ENCODE results near the gene CDC20.

The CDC20 gene

DNA sequence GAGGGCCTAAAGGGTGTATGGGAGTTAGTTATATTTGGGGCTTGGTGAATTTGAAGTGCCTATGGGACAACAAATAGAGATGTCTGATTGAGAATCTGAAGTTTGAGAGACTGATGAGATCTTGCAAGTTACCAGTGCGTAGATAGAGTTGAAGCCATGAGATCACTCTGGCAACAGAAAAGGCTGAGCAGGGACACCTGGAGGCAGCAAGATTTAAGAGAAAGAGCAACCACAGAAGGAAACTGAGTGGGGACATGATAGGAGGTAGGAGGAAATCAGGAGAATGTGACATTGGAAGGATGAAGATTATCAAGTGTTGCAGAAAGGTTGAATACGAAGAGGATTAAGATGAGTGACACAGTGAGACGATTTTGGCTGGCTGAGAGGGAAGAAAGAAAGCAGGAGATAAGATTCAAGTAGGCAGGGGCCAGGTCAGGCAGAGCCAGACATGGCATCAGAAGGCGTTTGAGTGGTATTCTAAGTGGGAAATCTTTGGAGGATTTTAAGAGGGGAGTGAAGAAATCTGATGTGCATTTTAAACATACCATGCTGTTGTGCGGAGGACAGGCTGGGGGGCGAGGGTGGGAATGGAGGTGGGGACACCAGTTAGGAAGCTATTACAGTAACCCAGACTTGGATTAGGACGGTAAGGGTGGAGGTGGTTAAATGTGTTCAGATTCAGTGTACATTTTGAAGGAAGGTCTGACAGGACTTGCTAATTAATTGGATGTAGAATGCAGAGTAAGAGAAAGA is 24.2 kb upstream of the CDC20 start:
- no peak for TF ChIP-seq EZH2phosphoT487 (IDR thresholded peaks at IDR 0.05; ENCODE audit: borderline replicate concordance)
- TF ChIP-seq, protein P1, sequence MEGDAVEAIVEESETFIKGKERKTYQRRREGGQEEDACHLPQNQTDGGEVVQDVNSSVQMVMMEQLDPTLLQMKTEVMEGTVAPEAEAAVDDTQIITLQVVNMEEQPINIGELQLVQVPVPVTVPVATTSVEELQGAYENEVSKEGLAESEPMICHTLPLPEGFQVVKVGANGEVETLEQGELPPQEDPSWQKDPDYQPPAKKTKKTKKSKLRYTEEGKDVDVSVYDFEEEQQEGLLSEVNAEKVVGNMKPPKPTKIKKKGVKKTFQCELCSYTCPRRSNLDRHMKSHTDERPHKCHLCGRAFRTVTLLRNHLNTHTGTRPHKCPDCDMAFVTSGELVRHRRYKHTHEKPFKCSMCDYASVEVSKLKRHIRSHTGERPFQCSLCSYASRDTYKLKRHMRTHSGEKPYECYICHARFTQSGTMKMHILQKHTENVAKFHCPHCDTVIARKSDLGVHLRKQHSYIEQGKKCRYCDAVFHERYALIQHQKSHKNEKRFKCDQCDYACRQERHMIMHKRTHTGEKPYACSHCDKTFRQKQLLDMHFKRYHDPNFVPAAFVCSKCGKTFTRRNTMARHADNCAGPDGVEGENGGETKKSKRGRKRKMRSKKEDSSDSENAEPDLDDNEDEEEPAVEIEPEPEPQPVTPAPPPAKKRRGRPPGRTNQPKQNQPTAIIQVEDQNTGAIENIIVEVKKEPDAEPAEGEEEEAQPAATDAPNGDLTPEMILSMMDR (conservative IDR thresholded peaks at IDR 0.05; ENCODE audit: low read length): no peak
- Histone ChIP-seq H3K4me3 (ENCODE audit: low read length, poor library complexity, severe bottlenecking) (no peak overlapping the region), H3K79me2 (ENCODE audit: insufficient read depth, low read length) (no peaks in the 10 kb centered on the region), H2AFZ (ENCODE audit: low read length) (no peak overlapping the region), H4K20me1 (ENCODE audit: insufficient read depth, low read length, poor library complexity, severe bottlenecking) (no peaks in the 10 kb centered on the region), H3K36me3 (ENCODE audit: insufficient read depth, low read length) (no peaks in the 10 kb centered on the region), H3K9me3 (ENCODE audit: insufficient read depth, low read depth, low read length) (no peaks in the 10 kb centered on the region), H3K4me2 (ENCODE audit: low read depth, low read length, poor library complexity, severe bottlenecking) (no peak overlapping the region), H3K9me2 (replicated peaks; ENCODE audit: low read depth, low read length) (no peaks in the 10 kb centered on the region), H3F3A (ENCODE audit: low read depth) (no peaks in the 10 kb centered on the region), H3K27me3 (ENCODE audit: insufficient read depth, low read length, poor library complexity, severe bottlenecking) (no peaks in the 10 kb centered on the region), H3K9ac (ENCODE audit: low read depth, low read length, poor library complexity, severe bottlenecking) (no peak overlapping the region), H3K4me1 (ENCODE audit: insufficient read depth, low read length, poor library complexity, severe bottlenecking) (peaks cover 28% of the 10 kb centered on the region)

DNA sequence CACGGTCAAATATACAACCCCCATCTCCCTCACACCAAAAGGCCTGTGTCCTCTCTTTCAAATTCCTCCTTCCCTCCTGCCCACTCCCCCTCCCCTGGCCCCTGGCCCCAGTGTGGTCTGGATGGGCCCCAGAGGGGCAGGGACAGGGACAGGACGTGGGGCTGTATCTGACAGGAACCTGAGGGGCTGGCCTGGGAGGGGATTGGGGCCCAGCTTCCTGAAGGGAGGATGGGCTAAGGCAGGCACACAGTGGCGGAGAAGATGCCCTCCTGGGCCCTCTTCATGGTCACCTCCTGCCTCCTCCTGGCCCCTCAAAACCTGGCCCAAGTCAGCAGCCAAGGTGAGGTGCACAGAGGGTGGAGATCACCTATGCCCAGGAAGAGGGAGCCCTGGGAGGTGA is 21.2 kb upstream of the CDC20 start, which contains the start of gene MPL:
TSS of gene MPL (plus strand) at position 231 of the 400 bp plus-strand sequence. CDS start at position 262, 31 bp downstream.
- Histone ChIP-seq H3K4me1 (ENCODE audit: insufficient read depth, low read length, poor library complexity, severe bottlenecking) (peaks cover 16% of the 10 kb centered on the region), H3K9ac (ENCODE audit: low read depth, low read length, poor library complexity, severe bottlenecking) (peak within 1 kb of the TSS; percentile 46), H3K9me2 (replicated peaks; ENCODE audit: low read depth, low read length) (no peaks in the 10 kb centered on the region), H3K79me2 (ENCODE audit: insufficient read depth, low read length) (no peaks in the 10 kb centered on the region), H3K36me3 (ENCODE audit: insufficient read depth, low read length) (no peaks in the 10 kb centered on the region), H3K4me3 (ENCODE audit: low read length, poor library complexity, severe bottlenecking) (peak within 1 kb of the TSS; percentile 62), H2AFZ (ENCODE audit: low read length) (peak within 1 kb of the TSS; percentile 57), H3K9me3 (ENCODE audit: insufficient read depth, low read depth, low read length) (no peaks in the 10 kb centered on the region), H3K27me3 (ENCODE audit: insufficient read depth, low read length, poor library complexity, severe bottlenecking) (no peaks in the 10 kb centered on the region), H3K4me2 (ENCODE audit: low read depth, low read length, poor library complexity, severe bottlenecking) (peak within 1 kb of the TSS; percentile 62), H3F3A (ENCODE audit: low read depth) (no peaks in the 10 kb centered on the region), H4K20me1 (ENCODE audit: insufficient read depth, low read length, poor library complexity, severe bottlenecking) (no peaks in the 10 kb centered on the region)
- no peak for TF ChIP-seq EZH2phosphoT487 (IDR thresholded peaks at IDR 0.05; ENCODE audit: borderline replicate concordance)
- TF ChIP-seq, protein P1 (conservative IDR thresholded peaks at IDR 0.05; ENCODE audit: low read length): no peak

DNA sequence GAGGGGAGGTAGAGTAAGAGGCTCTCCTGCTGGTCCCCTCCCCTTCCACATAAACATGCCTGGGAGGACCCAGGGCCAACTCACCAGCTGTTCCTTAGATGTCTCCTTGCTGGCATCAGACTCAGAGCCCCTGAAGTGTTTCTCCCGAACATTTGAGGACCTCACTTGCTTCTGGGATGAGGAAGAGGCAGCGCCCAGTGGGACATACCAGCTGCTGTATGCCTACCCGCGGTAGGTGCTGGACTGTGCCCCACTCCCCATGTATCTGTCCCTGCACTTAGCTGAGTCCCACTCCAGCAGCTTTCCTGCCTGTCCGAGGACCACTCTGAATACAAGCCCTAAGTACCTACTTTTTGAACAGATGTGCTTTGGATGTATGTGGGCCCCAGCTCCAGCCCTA is 20.8 kb upstream of the CDC20 start:
- Histone ChIP-seq H3K4me2 (ENCODE audit: low read depth, low read length, poor library complexity, severe bottlenecking) (peak overlapping the region; percentile 62), H3K79me2 (ENCODE audit: insufficient read depth, low read length) (no peaks in the 10 kb centered on the region), H3K4me3 (ENCODE audit: low read length, poor library complexity, severe bottlenecking) (peak overlapping the region; percentile 62), H2AFZ (ENCODE audit: low read length) (peak overlapping the region; percentile 57; the same call in 1 of the 2 replicates), H4K20me1 (ENCODE audit: insufficient read depth, low read length, poor library complexity, severe bottlenecking) (no peaks in the 10 kb centered on the region), H3K9me3 (ENCODE audit: insufficient read depth, low read depth, low read length) (no peaks in the 10 kb centered on the region), H3K9ac (ENCODE audit: low read depth, low read length, poor library complexity, severe bottlenecking) (peak overlapping the region; percentile 46), H3K9me2 (replicated peaks; ENCODE audit: low read depth, low read length) (no peaks in the 10 kb centered on the region), H3F3A (ENCODE audit: low read depth) (no peaks in the 10 kb centered on the region), H3K27me3 (ENCODE audit: insufficient read depth, low read length, poor library complexity, severe bottlenecking) (no peaks in the 10 kb centered on the region), H3K4me1 (ENCODE audit: insufficient read depth, low read length, poor library complexity, severe bottlenecking) (peaks cover 16% of the 10 kb centered on the region), H3K36me3 (ENCODE audit: insufficient read depth, low read length) (no peaks in the 10 kb centered on the region)
- TF ChIP-seq EZH2phosphoT487 (IDR thresholded peaks at IDR 0.05; ENCODE audit: borderline replicate concordance): no peak
- TF ChIP-seq, protein P1 (conservative IDR thresholded peaks at IDR 0.05; ENCODE audit: low read length): no peak
